Hematopoietic multipotent progenitor cell treated with erythropoietin and hydrocortisone succinate and interleukin-3 and kit ligand, for 6 days (in vitro differentiated cells): ENCODE results near the gene LPCAT2.

Experiments used
- DNase-seq: peaks from one replicate; pipeline ENCODE4 v3.0.0-alpha.2; 2015

The LPCAT2 gene

GRCh38 chr16:55480228-55480655, 28.6 kb upstream of the LPCAT2 start:
- peak; percentile 81 for DNase-seq

GRCh38 chr16:55481023-55481422, 27.8 kb upstream of the LPCAT2 start:
- DNase-seq = no peak

- DNase-seq = no peak
Measured at GRCh38 chr16:55482056-55482455, 26.8 kb upstream of the LPCAT2 start.

- no peak for DNase-seq
Measured at GRCh38 chr16:55487048-55487803, 21.6 kb upstream of the LPCAT2 start.

- DNase-seq = no peak
Measured at GRCh38 chr16:55488306-55488705, 20.6 kb upstream of the LPCAT2 start.

- no peak for DNase-seq
Measured at GRCh38 chr16:55489119-55489955, 19.5 kb upstream of the LPCAT2 start.

- DNase-seq = no peak
Measured at GRCh38 chr16:55489956-55490265, 19.0 kb upstream of the LPCAT2 start.

- no peak for DNase-seq
Measured at GRCh38 chr16:55490301-55490700, 18.6 kb upstream of the LPCAT2 start.

- no peak for DNase-seq
Measured at GRCh38 chr16:55491691-55492090, 17.2 kb upstream of the LPCAT2 start.

- DNase-seq = no peak
Measured at GRCh38 chr16:55492756-55493380, 16.0 kb upstream of the LPCAT2 start.

- peak; percentile 72 for DNase-seq
Measured at GRCh38 chr16:55494994-55495421, 13.9 kb upstream of the LPCAT2 start.

- no peak for DNase-seq
Measured at GRCh38 chr16:55495616-55496289, 13.1 kb upstream of the LPCAT2 start.

- DNase-seq = no peak
Measured at GRCh38 chr16:55496509-55497145, 12.2 kb upstream of the LPCAT2 start.

- no peak for DNase-seq
Measured at GRCh38 chr16:55497558-55497957, 11.3 kb upstream of the LPCAT2 start.

GRCh38 chr16:55498101-55498500, 10.8 kb upstream of the LPCAT2 start:
- no peak for DNase-seq

GRCh38 chr16:55499281-55499680, 9.6 kb upstream of the LPCAT2 start:
- no peak for DNase-seq

GRCh38 chr16:55499951-55500529, 8.8 kb upstream of the LPCAT2 start:
- DNase-seq = peak; percentile 76

GRCh38 chr16:55500530-55501011, 8.3 kb upstream of the LPCAT2 start:
- DNase-seq = peak; percentile 80

GRCh38 chr16:55501549-55502322, 7.1 kb upstream of the LPCAT2 start:
- peak; percentile 14 for DNase-seq

GRCh38 chr16:55502801-55503366, 6.0 kb upstream of the LPCAT2 start:
- DNase-seq = no peak
